H9 (cell line): ENCODE measurements around the gene OGDH. TPM values are rescaled to one million over a fixed set of nuclear protein-coding genes. Genes with fewer than 3 reads are reported as not detected.

Experiments used
- DNase-seq: peaks from one replicate; pipeline ENCODE4 v3.0.0-alpha.2; 2017
- H2AFZ ChIP-seq: one replicate; pipeline ENCODE4 v1.6.1; 2013; ENCODE audit warnings: mild to moderate bottlenecking, low read length, control low read depth, moderate library complexity
- H2AK5ac ChIP-seq: 2 replicates; pipeline ENCODE4 v1.6.1; 2013; ENCODE audit warnings: low read length, control low read depth, mixed read lengths; ENCODE audit not compliant: insufficient read length
- H2BK120ac ChIP-seq: one replicate; pipeline ENCODE4 v1.6.1; 2013; ENCODE audit warnings: low read depth, mild to moderate bottlenecking, low read length, control low read depth, inconsistent platforms; ENCODE audit not compliant: poor library complexity, severe bottlenecking
- H2BK12ac ChIP-seq: 2 replicates; pipeline ENCODE4 v1.6.1; 2013; ENCODE audit warnings: low read length, control low read depth, mixed read lengths, low read depth; ENCODE audit not compliant: insufficient read length
- H2BK15ac ChIP-seq: 2 replicates; pipeline ENCODE4 v1.6.1; 2013; ENCODE audit warnings: low read depth, low read length, control low read depth
- H2BK20ac ChIP-seq: one replicate; pipeline ENCODE4 v1.6.1; 2013; ENCODE audit warnings: low read depth, mild to moderate bottlenecking, low read length, control low read depth, inconsistent platforms; ENCODE audit not compliant: poor library complexity, severe bottlenecking
- H2BK5ac ChIP-seq: 2 replicates; pipeline ENCODE4 v1.6.1; 2013; ENCODE audit warnings: low read length, control low read depth, mixed read lengths; ENCODE audit not compliant: insufficient read length
- H3K14ac ChIP-seq: 2 replicates; pipeline ENCODE4 v1.6.1; 2013; ENCODE audit warnings: low read length, control low read depth; ENCODE audit not compliant: insufficient read depth
- H3K18ac ChIP-seq: 2 replicates; pipeline ENCODE4 v1.6.1; 2013; ENCODE audit warnings: low read depth, mild to moderate bottlenecking, mixed read lengths, low read length, control low read depth; ENCODE audit not compliant: insufficient read length
- H3K23ac ChIP-seq: 2 replicates; pipeline ENCODE4 v1.6.1; 2013; ENCODE audit warnings: low read length, control low read depth, mixed read lengths, low read depth; ENCODE audit not compliant: insufficient read length
- H3K23me2 ChIP-seq: 2 replicates; pipeline ENCODE4 v1.6.1; 2013; ENCODE audit warnings: low read depth, mild to moderate bottlenecking, mixed read lengths, low read length, control low read depth; ENCODE audit not compliant: insufficient read length, poor library complexity, severe bottlenecking
- H3K27ac ChIP-seq: 2 replicates; pipeline ENCODE4 v1.5.1; 2013; ENCODE audit warnings: low read length, control low read depth, mixed read lengths, low read depth; ENCODE audit not compliant: insufficient read length
- H3K27me3 ChIP-seq: 2 replicates; pipeline ENCODE4 v1.6.1; 2013; ENCODE audit warnings: low read length, control low read depth, inconsistent platforms; ENCODE audit not compliant: insufficient read depth
- H3K4ac ChIP-seq: 2 replicates; pipeline ENCODE4 v1.6.1; 2013; ENCODE audit warnings: low read depth, mild to moderate bottlenecking, control low read depth, inconsistent platforms, low read length, moderate library complexity
- H3K4me1 ChIP-seq: 2 replicates; pipeline ENCODE4 v1.6.1; 2013; ENCODE audit warnings: low read length, control low read depth, inconsistent platforms; ENCODE audit not compliant: insufficient read depth
- H3K4me2 ChIP-seq: 2 replicates; pipeline ENCODE4 v1.6.1; 2013; ENCODE audit warnings: low read length, control low read depth, mixed read lengths; ENCODE audit not compliant: insufficient read length, insufficient read depth
- H3K56ac ChIP-seq: 2 replicates; pipeline ENCODE4 v1.6.1; 2013; ENCODE audit warnings: low read depth, mild to moderate bottlenecking, mixed read lengths, low read length, control low read depth; ENCODE audit not compliant: insufficient read length
- H3K79me1 ChIP-seq: 2 replicates; pipeline ENCODE4 v1.6.1; 2013; ENCODE audit warnings: low read depth, mild to moderate bottlenecking, moderate library complexity, low read length, control low read depth, inconsistent platforms; ENCODE audit not compliant: insufficient read depth, poor library complexity, severe bottlenecking
- H3K79me2 ChIP-seq: 2 replicates; pipeline ENCODE4 v1.6.1; 2013; ENCODE audit warnings: low read length, control low read depth, inconsistent platforms; ENCODE audit not compliant: insufficient read depth
- H3K9ac ChIP-seq: 2 replicates; pipeline ENCODE4 v1.6.1; 2013; ENCODE audit warnings: low read length, control low read depth, mixed read lengths; ENCODE audit not compliant: insufficient read length; ENCODE audit errors: extremely low read depth
- H3K9me3 ChIP-seq: one replicate; pipeline ENCODE4 v1.6.1; 2013; ENCODE audit warnings: low read depth, low read length, inconsistent platforms; ENCODE audit not compliant: control insufficient read depth
- H3T11ph ChIP-seq: one replicate; pipeline ENCODE4 v1.6.1; 2013; ENCODE audit warnings: mild to moderate bottlenecking, low read length, control low read depth, inconsistent platforms
- H4K20me1 ChIP-seq: one replicate; pipeline ENCODE4 v1.6.1; 2013; ENCODE audit not compliant: control insufficient read depth, insufficient read length, insufficient read depth
- H4K5ac ChIP-seq: 2 replicates; pipeline ENCODE4 v1.6.1; 2013; ENCODE audit warnings: low read depth, mild to moderate bottlenecking, mixed read lengths, low read length, control low read depth; ENCODE audit not compliant: insufficient read length
- H4K8ac ChIP-seq: replicated peaks from 2 replicates; pipeline ENCODE4 v1.6.1; 2013; ENCODE audit warnings: low read length, control low read depth, mixed read lengths, low read depth; ENCODE audit not compliant: insufficient read length
- H4K91ac ChIP-seq: 2 replicates; pipeline ENCODE4 v1.6.1; 2013; ENCODE audit warnings: low read depth, mild to moderate bottlenecking, moderate library complexity, mixed read lengths, low read length, control low read depth; ENCODE audit not compliant: insufficient read length
- H3K27ac Mint-ChIP-seq, 3 experiments: 2 replicates in 2 of 3; 3 replicates in 1 of 3; pipeline ENCODE4 v1.8.0; 2020 to 2021; ENCODE audit warnings: mixed read lengths in 3 of 3, mild to moderate bottlenecking in 1 of 3, moderate library complexity in 1 of 3
- H3K27me3 Mint-ChIP-seq: 2 replicates; pipeline ENCODE4 v1.8.0; 2021; ENCODE audit warnings: low read depth, mild to moderate bottlenecking, moderate library complexity, mixed read lengths
- H3K36me3 Mint-ChIP-seq, 3 experiments: 2 replicates in 2 of 3; 3 replicates in 1 of 3; pipeline ENCODE4 v1.8.0; 2020 to 2021; ENCODE audit warnings: low read depth in 3 of 3, mixed read lengths in 3 of 3; ENCODE audit not compliant: insufficient read depth in 1 of 3
- H3K4me1 Mint-ChIP-seq, 2 experiments: 2 replicates each; pipeline ENCODE4 v1.8.0; 2020; ENCODE audit warnings: mixed read lengths in 2 of 2
- H3K4me3 Mint-ChIP-seq, 2 experiments: 2 replicates in 1 of 2; 3 replicates in 1 of 2; pipeline ENCODE4 v1.8.0; 2020 to 2021; ENCODE audit warnings: mild to moderate bottlenecking in 2 of 2, mixed read lengths in 2 of 2, moderate library complexity in 1 of 2
- H3K9me3 Mint-ChIP-seq, 2 experiments: 2 replicates in 1 of 2; 3 replicates in 1 of 2; pipeline ENCODE4 v1.8.0; 2020; ENCODE audit warnings: mild to moderate bottlenecking in 2 of 2, mixed read lengths in 2 of 2, moderate library complexity in 1 of 2
- WGBS: extraction: QIAGEN DNeasy Blood & Tissue Kit; methylation state at CpG from one replicate; pipeline ENCODE4 v1.1.7; 2013; ENCODE audit warnings: missing lambda C conversion rate, low lambda C conversion rate, mixed read lengths; ENCODE audit not compliant: insufficient read length; ENCODE audit errors: extremely low coverage; 5-methylcytosine and 5-hydroxymethylcytosine counted together
- total RNA-seq: library from RNA; stranded (reverse); gene quantifications from 2 replicates; pipeline ENCODE4 v1.2.1, GENCODE V29; 2021
- TF ChIP-seq, protein P1 (sequence below): fragments of 200-600 bp; sonication (generic); conservative IDR thresholded peaks from 3 replicates; pipeline ENCODE4 v1.8.0; 2021; ENCODE audit warnings: antibody characterized with exemption, mild to moderate bottlenecking

Gene OGDH
- total RNA-seq, 1 experiment from 2014 or later: 77.3 TPM

DNA sequence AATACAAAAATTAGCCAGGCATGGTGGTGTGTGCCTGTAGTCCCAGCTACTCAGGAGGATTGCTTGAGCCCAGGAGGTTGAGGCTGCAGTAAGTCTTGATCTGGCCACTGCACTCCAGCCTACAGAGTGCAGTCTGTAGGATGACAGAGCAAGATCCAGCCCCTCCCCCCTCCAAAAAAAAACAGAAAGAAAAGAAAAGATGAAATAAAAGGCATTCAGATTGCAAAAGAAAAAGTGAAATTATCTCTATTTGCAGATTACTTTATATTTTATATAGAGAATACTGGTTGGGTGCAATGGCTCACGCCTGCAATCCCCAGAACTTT is 121.5 kb downstream of the OGDH start:
- H2BK5ac ChIP-seq: no peak overlapping the region
- H2BK120ac ChIP-seq: no peak overlapping the region
- H2AK5ac ChIP-seq: no peak overlapping the region
- H3K79me2 ChIP-seq: no peaks in the 10 kb centered on the region
- H3K4ac ChIP-seq: no peak overlapping the region
- no peak overlapping the region for H3K9ac ChIP-seq
- H3K23me2 ChIP-seq: no peaks in the 10 kb centered on the region
- no peaks in the 10 kb centered on the region for H3K9me3 ChIP-seq
- H3K4me1 Mint-ChIP-seq: peaks cover 0 to 4% of the 10 kb centered on the region in 2 experiments; a peak in 1 of 4 replicates
- no peak overlapping the region for H3K14ac ChIP-seq
- no peak overlapping the region for H2BK15ac ChIP-seq
- H4K91ac ChIP-seq: no peak overlapping the region
- H4K5ac ChIP-seq: no peak overlapping the region
- H3K27me3 Mint-ChIP-seq: no peaks in the 10 kb centered on the region
- no peak overlapping the region for H2AFZ ChIP-seq
- no peak overlapping the region for H3K4me2 ChIP-seq
- no peaks in the 10 kb centered on the region for H3K4me1 ChIP-seq
- no peak overlapping the region for H3T11ph ChIP-seq
- no peak overlapping the region for H2BK20ac ChIP-seq
- no peak overlapping the region for H3K27ac ChIP-seq
- H4K8ac ChIP-seq: no peak overlapping the region
- H2BK12ac ChIP-seq: no peak overlapping the region
- TF ChIP-seq, protein P1, sequence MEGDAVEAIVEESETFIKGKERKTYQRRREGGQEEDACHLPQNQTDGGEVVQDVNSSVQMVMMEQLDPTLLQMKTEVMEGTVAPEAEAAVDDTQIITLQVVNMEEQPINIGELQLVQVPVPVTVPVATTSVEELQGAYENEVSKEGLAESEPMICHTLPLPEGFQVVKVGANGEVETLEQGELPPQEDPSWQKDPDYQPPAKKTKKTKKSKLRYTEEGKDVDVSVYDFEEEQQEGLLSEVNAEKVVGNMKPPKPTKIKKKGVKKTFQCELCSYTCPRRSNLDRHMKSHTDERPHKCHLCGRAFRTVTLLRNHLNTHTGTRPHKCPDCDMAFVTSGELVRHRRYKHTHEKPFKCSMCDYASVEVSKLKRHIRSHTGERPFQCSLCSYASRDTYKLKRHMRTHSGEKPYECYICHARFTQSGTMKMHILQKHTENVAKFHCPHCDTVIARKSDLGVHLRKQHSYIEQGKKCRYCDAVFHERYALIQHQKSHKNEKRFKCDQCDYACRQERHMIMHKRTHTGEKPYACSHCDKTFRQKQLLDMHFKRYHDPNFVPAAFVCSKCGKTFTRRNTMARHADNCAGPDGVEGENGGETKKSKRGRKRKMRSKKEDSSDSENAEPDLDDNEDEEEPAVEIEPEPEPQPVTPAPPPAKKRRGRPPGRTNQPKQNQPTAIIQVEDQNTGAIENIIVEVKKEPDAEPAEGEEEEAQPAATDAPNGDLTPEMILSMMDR: no peak
- H3K4me3 Mint-ChIP-seq: no peak overlapping the region
- no peaks in the 10 kb centered on the region; a peak in 1 of 5 replicates for H3K9me3 Mint-ChIP-seq
- H3K79me1 ChIP-seq: no peaks in the 10 kb centered on the region
- H3K23ac ChIP-seq: no peak overlapping the region
- H3K36me3 Mint-ChIP-seq: no peaks in the 10 kb centered on the region
- H3K18ac ChIP-seq: no peak overlapping the region
- no peak overlapping the region for H3K27ac Mint-ChIP-seq
- no peak overlapping the region for H3K56ac ChIP-seq
- DNase-seq: no peak
- H4K20me1 ChIP-seq: no peaks in the 10 kb centered on the region
- no peaks in the 10 kb centered on the region for H3K27me3 ChIP-seq
- WGBS: no CpG with 5 or more reads among the region's 1 CpG
